GM18502 (cell line): Measurements from ENCODE around the gene AQP12A.

ENCODE experiments used
- ATAC-seq: cut with Tn5 transposase; IDR thresholded peaks from one replicate; pipeline ENCODE4 v1.9.1; 2021; ENCODE audit warnings: mild to moderate bottlenecking; ENCODE audit not compliant: unreplicated experiment, poor library complexity

Gene AQP12A

GRCh38 chr2:240733803-240734495, 42.3 kb downstream of the AQP12A start:
- no peak for ATAC-seq

- ATAC-seq: no peak
Observed at GRCh38 chr2:240734756-240735155, 43.1 kb downstream of the AQP12A start.

- ATAC-seq: no peak
Observed at GRCh38 chr2:240735476-240735875, 43.8 kb downstream of the AQP12A start.

- no peak for ATAC-seq
Observed at GRCh38 chr2:240736281-240737250, 44.9 kb downstream of the AQP12A start.

- no peak for ATAC-seq
Observed at GRCh38 chr2:240737512-240737911, 45.8 kb downstream of the AQP12A start.

GRCh38 chr2:240737958-240738357, 46.3 kb downstream of the AQP12A start:
- no peak for ATAC-seq

- ATAC-seq: no peak
Observed at GRCh38 chr2:240739797-240740196, 48.1 kb downstream of the AQP12A start.

- ATAC-seq: no peak
Observed at GRCh38 chr2:240741091-240741490, 49.4 kb downstream of the AQP12A start.

GRCh38 chr2:240742602-240743095, 51.0 kb downstream of the AQP12A start:
- ATAC-seq: no peak

- no peak for ATAC-seq
Observed at GRCh38 chr2:240745456-240745855, 53.8 kb downstream of the AQP12A start.

- no peak for ATAC-seq
Observed at GRCh38 chr2:240745962-240746361, 54.3 kb downstream of the AQP12A start.

GRCh38 chr2:240746671-240747070, 55.0 kb downstream of the AQP12A start:
- ATAC-seq: no peak

GRCh38 chr2:240747256-240747655, 55.6 kb downstream of the AQP12A start:
- no peak for ATAC-seq
